A673 (cell line): ENCODE results near the gene TNFSF9.

Experiments used
- CTCF ChIP-seq: fragments of 300-800, 200-600 bp; sonication (generic); conservative IDR thresholded peaks from 2 replicates; pipeline ENCODE4 v1.5.1; 2017; ENCODE audit warnings: low read depth, mild to moderate bottlenecking, antibody characterized with exemption, low read length, moderate library complexity, mixed read lengths
- EZH2 ChIP-seq: fragments of 200-600 bp; sonication (generic); IDR thresholded peaks from 2 replicates; pipeline ENCODE4 v1.6.1; 2017; ENCODE audit warnings: borderline replicate concordance, low read depth, mild to moderate bottlenecking, mixed read lengths, antibody characterized with exemption, low read length; ENCODE audit not compliant: poor library complexity, severe bottlenecking

GRCh38 chr19:6500837-6501739 lies 29.7 kb upstream of the TNFSF9 start:
- TF ChIP-seq CTCF, result no peak
- no peak for TF ChIP-seq EZH2
